Endothelial cell (in vitro differentiated cells): Measurements from ENCODE around the gene PRPF19. TPM values are rescaled to one million over a fixed set of nuclear protein-coding genes. Genes with fewer than 3 reads are reported as not detected.

Experiments used
- DNase-seq: peaks from one replicate; pipeline ENCODE4 v3.0.0; 2021; ENCODE audit warnings: low spot score
- H3K27ac Mint-ChIP-seq: one replicate; pipeline ENCODE4 v1.8.0; 2021; ENCODE audit warnings: mixed read lengths, inconsistent platforms; ENCODE audit not compliant: unreplicated experiment
- H3K27me3 Mint-ChIP-seq: one replicate; pipeline ENCODE4 v1.8.0; 2021; ENCODE audit warnings: mild to moderate bottlenecking, moderate library complexity, mixed read lengths, inconsistent platforms; ENCODE audit not compliant: unreplicated experiment
- H3K36me3 Mint-ChIP-seq: one replicate; pipeline ENCODE4 v1.8.0; 2021; ENCODE audit warnings: mild to moderate bottlenecking, low read depth, mixed read lengths, inconsistent platforms; ENCODE audit not compliant: unreplicated experiment
- H3K4me1 Mint-ChIP-seq: one replicate; pipeline ENCODE4 v1.8.0; 2021; ENCODE audit warnings: mild to moderate bottlenecking, mixed read lengths, inconsistent platforms; ENCODE audit not compliant: unreplicated experiment
- H3K4me3 Mint-ChIP-seq: one replicate; pipeline ENCODE4 v1.8.0; 2021; ENCODE audit warnings: mild to moderate bottlenecking, mixed read lengths, inconsistent platforms; ENCODE audit not compliant: unreplicated experiment
- H3K9me3 Mint-ChIP-seq: one replicate; pipeline ENCODE4 v1.8.0; 2021; ENCODE audit warnings: mixed read lengths, inconsistent platforms; ENCODE audit not compliant: unreplicated experiment
- total RNA-seq: library from RNA; stranded (reverse); fragmentation: NEBNext Ultra II Directional; extraction: Animal tissue kit (Norgen Biotek cat#: 25700); gene quantifications from one replicate; pipeline ENCODE4 v1.2.1, GENCODE V29; 2021; ENCODE audit not compliant: unreplicated experiment
- TF ChIP-seq, protein P1 (sequence below): fragments of 200-600 bp; sonication (generic); IDR thresholded peaks from one replicate; pipeline ENCODE4 v1.5.0; 2021; ENCODE audit warnings: antibody characterized with exemption; ENCODE audit not compliant: unreplicated experiment

Gene PRPF19
- total RNA-seq, 1 donor from 2014 or later: 163 TPM

DNA sequence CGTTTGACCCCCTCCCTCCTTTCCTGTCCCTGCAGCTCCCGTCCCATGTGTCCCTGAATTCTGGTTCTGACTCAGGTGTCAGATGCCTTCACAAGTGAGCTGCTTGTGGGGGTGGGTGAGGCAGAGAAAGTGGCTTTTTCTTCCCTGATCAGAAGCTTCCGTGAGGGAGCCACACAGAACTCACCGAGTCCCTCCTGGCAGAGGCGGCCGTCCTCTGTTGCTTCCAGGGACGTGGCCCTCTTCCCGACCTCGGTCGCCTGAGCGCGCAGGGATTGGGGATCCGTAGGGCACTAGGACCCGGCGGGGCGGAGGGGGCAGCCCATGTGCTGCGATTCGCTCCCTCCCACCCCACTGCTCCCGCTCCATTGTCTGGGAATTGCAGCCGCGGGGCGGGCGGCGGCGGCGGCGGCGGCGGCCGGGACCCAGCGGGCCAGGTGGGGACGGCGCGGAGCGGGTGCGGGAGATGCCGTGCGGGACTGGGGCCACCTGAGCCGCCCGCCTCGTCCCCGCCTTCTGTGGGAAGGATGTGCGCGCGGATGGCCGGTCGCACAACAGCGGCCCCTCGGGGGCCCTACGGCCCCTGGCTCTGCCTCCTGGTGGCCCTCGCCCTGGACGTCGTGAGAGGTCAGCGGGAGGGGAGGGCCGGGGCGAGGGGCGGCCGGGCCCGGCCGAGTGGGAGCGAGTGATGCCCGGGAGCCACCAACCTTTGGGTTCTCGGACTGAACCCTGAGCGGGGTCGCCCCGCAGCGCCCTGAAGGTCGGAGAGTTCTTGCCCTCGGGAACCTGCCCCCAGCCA, 17.9 kb upstream of the PRPF19 start, which contains the start of gene TMEM132A:
TSS of gene TMEM132A (plus strand) at position 351 of the 796 bp plus-strand sequence. CDS start at position 525, 174 bp downstream.
- peaks cover 38% of the 10 kb centered on the region for H3K36me3 Mint-ChIP-seq
- H3K9me3 Mint-ChIP-seq: no peaks in the 10 kb centered on the region

DNA sequence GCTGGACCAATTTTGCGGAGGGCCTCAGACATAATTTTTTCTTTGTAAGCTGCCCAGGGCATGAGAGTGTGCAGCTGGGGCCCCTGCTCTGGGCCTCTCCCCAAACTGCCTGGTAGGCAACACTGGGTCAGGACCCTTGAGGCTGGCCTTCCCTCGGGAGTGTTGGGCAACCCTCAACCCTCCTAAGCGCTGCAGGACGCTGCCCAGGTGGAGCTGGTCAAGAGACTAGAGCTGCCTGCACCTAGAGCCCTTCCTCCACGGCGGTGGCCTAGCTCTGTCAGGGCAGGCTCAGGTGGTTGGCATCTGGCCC, 17.4 kb upstream of the PRPF19 start:
- H3K36me3 Mint-ChIP-seq: peaks cover 34% of the 10 kb centered on the region
- no peak overlapping the region for H3K27ac Mint-ChIP-seq
- H3K9me3 Mint-ChIP-seq: no peaks in the 10 kb centered on the region
- peak overlapping the region; percentile 25 for H3K4me3 Mint-ChIP-seq
- TF ChIP-seq, protein P1, sequence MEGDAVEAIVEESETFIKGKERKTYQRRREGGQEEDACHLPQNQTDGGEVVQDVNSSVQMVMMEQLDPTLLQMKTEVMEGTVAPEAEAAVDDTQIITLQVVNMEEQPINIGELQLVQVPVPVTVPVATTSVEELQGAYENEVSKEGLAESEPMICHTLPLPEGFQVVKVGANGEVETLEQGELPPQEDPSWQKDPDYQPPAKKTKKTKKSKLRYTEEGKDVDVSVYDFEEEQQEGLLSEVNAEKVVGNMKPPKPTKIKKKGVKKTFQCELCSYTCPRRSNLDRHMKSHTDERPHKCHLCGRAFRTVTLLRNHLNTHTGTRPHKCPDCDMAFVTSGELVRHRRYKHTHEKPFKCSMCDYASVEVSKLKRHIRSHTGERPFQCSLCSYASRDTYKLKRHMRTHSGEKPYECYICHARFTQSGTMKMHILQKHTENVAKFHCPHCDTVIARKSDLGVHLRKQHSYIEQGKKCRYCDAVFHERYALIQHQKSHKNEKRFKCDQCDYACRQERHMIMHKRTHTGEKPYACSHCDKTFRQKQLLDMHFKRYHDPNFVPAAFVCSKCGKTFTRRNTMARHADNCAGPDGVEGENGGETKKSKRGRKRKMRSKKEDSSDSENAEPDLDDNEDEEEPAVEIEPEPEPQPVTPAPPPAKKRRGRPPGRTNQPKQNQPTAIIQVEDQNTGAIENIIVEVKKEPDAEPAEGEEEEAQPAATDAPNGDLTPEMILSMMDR: no peak
- H3K4me1 Mint-ChIP-seq: peaks cover 17% of the 10 kb centered on the region
- peaks cover 8% of the 10 kb centered on the region for H3K27me3 Mint-ChIP-seq
- DNase-seq: no peak

More for the DNA sequence above, 17.9 kb upstream of the PRPF19 start, which contains the start of gene TMEM132A:
- Mint-ChIP-seq H3K4me1 (peaks cover 17% of the 10 kb centered on the region), H3K4me3 (peak within 1 kb of the TSS; percentile 95), H3K27ac (peak within 1 kb of the TSS; percentile 77), H3K27me3 (peaks cover 7% of the 10 kb centered on the region)
- TF ChIP-seq, protein P1: no peak
- DNase-seq: peak; percentile 79

GRCh38 chr11:60923326-60923725, 16.9 kb upstream of the PRPF19 start:
- TF ChIP-seq, protein P1: no peak
- H3K27ac Mint-ChIP-seq: no peak overlapping the region
- peak overlapping the region; percentile 82 for H3K4me3 Mint-ChIP-seq
- DNase-seq: no peak
- H3K9me3 Mint-ChIP-seq: no peaks in the 10 kb centered on the region
- peaks cover 8% of the 10 kb centered on the region for H3K27me3 Mint-ChIP-seq
- peaks cover 34% of the 10 kb centered on the region for H3K36me3 Mint-ChIP-seq
- H3K4me1 Mint-ChIP-seq: peaks cover 17% of the 10 kb centered on the region

DNA sequence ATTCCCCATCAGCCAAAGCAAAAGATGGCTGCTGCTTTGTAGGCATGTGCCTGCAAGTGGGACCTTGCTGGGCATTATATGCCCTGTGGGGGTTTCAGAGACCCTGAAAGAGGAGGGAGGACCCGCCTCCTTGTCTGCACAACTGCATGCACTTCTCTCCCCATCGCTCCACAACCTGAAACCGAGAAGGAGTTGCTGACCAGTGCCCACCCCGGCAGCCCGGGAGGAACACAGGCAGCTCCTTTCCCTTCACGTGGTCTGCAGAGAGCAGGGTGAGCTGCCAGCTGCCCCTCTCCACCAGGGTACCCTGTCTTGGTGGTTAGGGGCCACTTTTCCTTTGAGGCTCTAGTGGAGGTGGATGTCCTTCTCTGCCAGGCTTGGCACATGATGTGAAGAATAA, 16.5 kb upstream of the PRPF19 start:
- Mint-ChIP-seq H3K36me3 (peaks cover 37% of the 10 kb centered on the region), H3K27ac (no peak overlapping the region), H3K9me3 (no peaks in the 10 kb centered on the region), H3K4me3 (peak overlapping the region; percentile 82), H3K4me1 (peaks cover 17% of the 10 kb centered on the region), H3K27me3 (peaks cover 8% of the 10 kb centered on the region)
- TF ChIP-seq, protein P1: no peak
- DNase-seq: no peak

- Mint-ChIP-seq H3K27ac (no peak overlapping the region), H3K9me3 (no peaks in the 10 kb centered on the region), H3K4me3 (no peak overlapping the region)
Observed at GRCh38 chr11:60921777-60922335, 15.5 kb upstream of the PRPF19 start.

More at GRCh38 chr11:60921777-60922335, 15.5 kb upstream of the PRPF19 start:
- H3K27me3 Mint-ChIP-seq: peaks cover 8% of the 10 kb centered on the region
- DNase-seq: no peak
- peaks cover 19% of the 10 kb centered on the region for H3K4me1 Mint-ChIP-seq
- TF ChIP-seq, protein P1: no peak
- peaks cover 40% of the 10 kb centered on the region for H3K36me3 Mint-ChIP-seq
